K562 (cell line): ENCODE data around the gene TRIM43. TPM values are rescaled to one million over a fixed set of nuclear protein-coding genes. Genes with fewer than 3 reads are reported as not detected.

Experiments used
- ATAC-seq: fragments of 200-7000 bp; cut with Tn5 transposase; 3 replicates; pipeline ENCODE4 v1.9.1; 2020; ENCODE audit warnings: moderate library complexity
- BruUV-seq: library from RNA; stranded (reverse); fragments of 400-500 nt; replicated peaks from 2 replicates; lab custom pipeline; 2021; lab: Mats Ljungman, UMichigan
- CTCF ChIA-PET: fragments of 300-600 bp; formaldehyde crosslinking; extraction: SDS; loops from one replicate; lab custom pipeline; 2021; ENCODE audit warnings: low intra/inter-chr PET ratio; lab: Yijun Ruan, JAX
- POLR2A ChIA-PET: fragments of 300-600, 350-650 bp; sonication (Branson Sonifier 250); formaldehyde crosslinking; extraction: SDS; loops from one replicate; lab custom pipeline; 2021; ENCODE audit warnings: antibody characterized with exemption, inconsistent platforms; lab: Yijun Ruan, JAX
- DNase-seq, 4 experiments: peaks; one replicate each; pipeline versions ENCODE4 v3.0.0 to v3.0.0-alpha.2; 2011 to 2018; ENCODE audit warnings: low spot score in 3 of 4, mixed read lengths in 3 of 4; ENCODE audit errors: extremely low read depth in 1 of 4
- FAIRE-seq: peaks from 2 replicates; lab custom pipeline; 2011; peaks lifted over from hg19 to GRCh38; lab: Jason Lieb, UNC
- H2AFZ ChIP-seq: 2 replicates; pipeline ENCODE4 v1.6.0; 2011; ENCODE audit warnings: low read depth, low read length, control low read depth, inconsistent platforms
- H3K27ac ChIP-seq: fragments of 200-600 bp; 3 replicates; pipeline ENCODE4 v1.8.0; 2011; ENCODE audit warnings: low read depth, mild to moderate bottlenecking, control low read depth, inconsistent platforms, low read length, moderate library complexity, mixed read lengths; ENCODE audit errors: extremely low read depth
- H3K27me3 ChIP-seq, 2 experiments: fragments of 300-600 bp in 1 of 2; 2 replicates in 1 of 2; 3 replicates in 1 of 2; pipeline versions ENCODE4 v1.6.0 to v1.8.0; 2011; ENCODE audit warnings: inconsistent platforms in 2 of 2, low read length in 2 of 2, mild to moderate bottlenecking in 1 of 2, mixed read lengths in 1 of 2, moderate library complexity in 1 of 2; ENCODE audit not compliant: control insufficient read depth in 2 of 2, insufficient read depth in 2 of 2
- H3K36me3 ChIP-seq: fragments of 300-600 bp; 3 replicates; pipeline ENCODE4 v1.8.0; 2011; ENCODE audit warnings: mild to moderate bottlenecking, low read length, inconsistent platforms; ENCODE audit not compliant: control insufficient read depth, insufficient read depth
- H3K4me1 ChIP-seq, 2 experiments: fragments of 200-600 bp in 1 of 2; replicated peaks in 1 of 2; 2 replicates in 1 of 2; 3 replicates in 1 of 2; pipeline versions ENCODE4 v1.5.1 to v1.8.0; 2011; ENCODE audit warnings: inconsistent platforms in 2 of 2, low read length in 2 of 2, mild to moderate bottlenecking in 1 of 2, mixed read lengths in 1 of 2, moderate library complexity in 1 of 2; ENCODE audit not compliant: control insufficient read depth in 2 of 2, insufficient read depth in 2 of 2
- H3K4me2 ChIP-seq: 2 replicates; pipeline ENCODE4 v1.6.1; 2011; ENCODE audit warnings: low read length, control low read depth, inconsistent platforms, mixed read lengths; ENCODE audit not compliant: insufficient read depth
- H3K4me3 ChIP-seq: fragments of 200-600 bp; sonication (generic), shearing (Covaris generic); 2 replicates; pipeline ENCODE4 v1.5.1; 2016; ENCODE audit warnings: control low read depth, inconsistent platforms
- H3K79me2 ChIP-seq: fragments of 200-600 bp; 3 replicates; pipeline ENCODE4 v1.8.0; 2011; ENCODE audit warnings: low read length, inconsistent platforms; ENCODE audit not compliant: control insufficient read depth, insufficient read depth
- H3K9ac ChIP-seq, 2 experiments: 2 replicates each; pipeline versions ENCODE4 v1.6.0 to v1.6.1; 2011; ENCODE audit warnings: low read depth in 2 of 2, low read length in 2 of 2, control low read depth in 1 of 2, inconsistent platforms in 1 of 2, mild to moderate bottlenecking in 1 of 2, mixed read lengths in 1 of 2; ENCODE audit not compliant: insufficient read depth in 1 of 2
- H3K9me1 ChIP-seq: one replicate; pipeline ENCODE4 v1.6.0; 2011; ENCODE audit warnings: inconsistent platforms, mild to moderate bottlenecking, low read length, moderate library complexity; ENCODE audit not compliant: control insufficient read depth, insufficient read depth
- H3K9me3 ChIP-seq: replicated peaks from 2 replicates; pipeline ENCODE4 v1.5.1; 2011; ENCODE audit warnings: low read depth, low read length, inconsistent platforms; ENCODE audit not compliant: control insufficient read depth, insufficient read depth
- H4K20me1 ChIP-seq: replicated peaks from 2 replicates; pipeline ENCODE4 v1.6.1; 2011; ENCODE audit warnings: low read length, inconsistent platforms, mixed read lengths; ENCODE audit not compliant: control insufficient read depth, insufficient read depth
- DNMT1 ChIP-seq: fragments of 450-650 bp; IDR thresholded peaks from 2 replicates; pipeline ENCODE4 v1.6.1; 2016; ENCODE audit warnings: antibody characterized with exemption, mild to moderate bottlenecking
- GTF2A2 ChIP-seq: IDR thresholded peaks from 2 replicates; pipeline ENCODE4 v1.6.1; 2016; ENCODE audit warnings: mild to moderate bottlenecking, missing genetic modification characterization, missing compliant biosample characterization
- RBBP5 ChIP-seq: fragments of 200-600 bp; sonication (generic); IDR thresholded peaks from 2 replicates; pipeline ENCODE4 v1.6.1; 2012; ENCODE audit warnings: borderline replicate concordance, mild to moderate bottlenecking, low read length, control low read depth, inconsistent platforms; ENCODE audit not compliant: insufficient read depth, poor library complexity, severe bottlenecking
- RBM14 ChIP-seq: fragments of 200-400 bp; formaldehyde crosslinking; IDR thresholded peaks from 2 replicates; pipeline ENCODE4 v1.6.1; 2018; ENCODE audit warnings: low read depth, mild to moderate bottlenecking, low read length, moderate library complexity, borderline replicate concordance; ENCODE audit not compliant: insufficient read depth
- SPI1 ChIP-seq: IDR thresholded peaks from 2 replicates; pipeline ENCODE4 v1.6.1; 2011; ENCODE audit warnings: low read depth, low read length, control low read depth, borderline replicate concordance
- TAL1 ChIP-seq: fragments of 450-650 bp; IDR thresholded peaks from 2 replicates; pipeline ENCODE4 v1.6.1; 2016; ENCODE audit warnings: mild to moderate bottlenecking
- TBL1XR1 ChIP-seq, 2 experiments: IDR thresholded peaks; 2 replicates each; pipeline ENCODE4 v1.6.1; 2012; ENCODE audit warnings: improper control_type of control experiment in 2 of 2, low read length in 2 of 2, mild to moderate bottlenecking in 1 of 2
- TOE1 ChIP-seq, 2 experiments: fragments of 450-650 bp in 1 of 2; sonication (generic) in 1 of 2; formaldehyde crosslinking in 1 of 2; IDR thresholded peaks; 2 replicates each; pipeline versions ENCODE4 v1.7.1 to v1.8.0; 2016 to 2022; ENCODE audit warnings: borderline replicate concordance in 2 of 2, mild to moderate bottlenecking in 2 of 2, antibody characterized with exemption in 1 of 2, inconsistent platforms in 1 of 2, low read depth in 1 of 2, missing genetic modification reagents in 1 of 2, moderate library complexity in 1 of 2
- XRCC3 ChIP-seq: fragments of 450-650 bp; IDR thresholded peaks from 2 replicates; pipeline ENCODE4 v1.6.1; 2017; ENCODE audit warnings: mild to moderate bottlenecking, moderate library complexity
- ZNF583 ChIP-seq: fragments of 250-450 bp; sonication (Bioruptor Pico); IDR thresholded peaks from 2 replicates; pipeline ENCODE4 v1.4.0; 2020
- ZNF717 ChIP-seq: fragments of 250-450 bp; sonication (Bioruptor Pico); IDR thresholded peaks from 2 replicates; pipeline ENCODE4 v1.5.0; 2021
- WGBS: fragments of 100-300 bp; shearing (Covaris generic); methylation state at CpG from one replicate; pipeline ENCODE4 v1.1.6; 2016; ENCODE audit warnings: low coverage, mixed read lengths; ENCODE audit not compliant: insufficient coverage; ENCODE audit errors: missing lambda C conversion rate; 5-methylcytosine and 5-hydroxymethylcytosine counted together
- in situ Hi-C: fragments of 300-500 bp; cut with MboI; formaldehyde crosslinking; loops from 4 replicates; pipeline ENCODE4 v1.15.0; 2018; ENCODE audit warnings: inconsistent platforms, mixed read lengths
- intact Hi-C: fragments of 100-400 bp; cut with micrococcal nuclease; formaldehyde crosslinking; loops from 2 replicates; pipeline ENCODE4 v1.14.2; 2022
- polyA plus RNA-seq, 8 experiments: library from polyadenylated mRNA; depleted of rRNA in 4 of 8; stranded (reverse) in 5 of 8; unstranded in 3 of 8; fragments of >200 nt; fragmentation: Nextera tagmentation in 2 of 8; fragmentation: Illumina TruSeq in 1 of 8; extraction: Ambion mirVana in 2 of 8; extraction: Trizol in 1 of 8; gene quantifications; 2 replicates each; pipeline versions ENCODE4 v1.2.1 to v1.2.3, GENCODE V29; 2011 to 2014; ENCODE audit warnings: inconsistent platforms in 1 of 8, missing spikeins in 1 of 8
- total RNA-seq, 7 experiments: library from RNA; depleted of rRNA in 6 of 7; stranded (reverse); fragments of >200 nt in 6 of 7; fragmentation: Illumina TruSeq in 2 of 7; extraction: Trizol in 2 of 7; gene quantifications; 2 replicates each; pipeline versions ENCODE4 v1.2.1 to v1.2.3, GENCODE V29; 2011 to 2021; ENCODE audit warnings: low replicate concordance in 1 of 7
- TF ChIP-seq, protein P1 (sequence below): IDR thresholded peaks from 2 replicates; pipeline ENCODE4 v1.6.1; 2014; ENCODE audit warnings: antibody characterized with exemption
- TF ChIP-seq, protein P2 (sequence below): sonication (generic); formaldehyde crosslinking; IDR thresholded peaks from 2 replicates; pipeline ENCODE4 v1.8.1; 2023; ENCODE audit warnings: mild to moderate bottlenecking, missing genetic modification reagents
- TF ChIP-seq, protein P3 (sequence below): sonication (generic); formaldehyde crosslinking; IDR thresholded peaks from 2 replicates; pipeline ENCODE4 v1.8.0; 2022; ENCODE audit warnings: missing genetic modification reagents, mild to moderate bottlenecking, borderline replicate concordance
- TF ChIP-seq, protein P4 (sequence below): fragments of 250-450 bp; sonication (Bioruptor Pico); IDR thresholded peaks from 2 replicates; pipeline ENCODE4 v1.6.1; 2021; ENCODE audit warnings: mild to moderate bottlenecking
- TF ChIP-seq, protein P5 (sequence below): fragments of 250-450 bp; sonication (Bioruptor Pico); IDR thresholded peaks from 2 replicates; pipeline ENCODE4 v1.4.0; 2020; ENCODE audit warnings: borderline replicate concordance

The TRIM43 gene
- total and polyA plus RNA-seq, 9 of the 15 experiments (the other 6 are each of a cell fraction or from before 2014, with no cell fraction given): not detected

DNA sequence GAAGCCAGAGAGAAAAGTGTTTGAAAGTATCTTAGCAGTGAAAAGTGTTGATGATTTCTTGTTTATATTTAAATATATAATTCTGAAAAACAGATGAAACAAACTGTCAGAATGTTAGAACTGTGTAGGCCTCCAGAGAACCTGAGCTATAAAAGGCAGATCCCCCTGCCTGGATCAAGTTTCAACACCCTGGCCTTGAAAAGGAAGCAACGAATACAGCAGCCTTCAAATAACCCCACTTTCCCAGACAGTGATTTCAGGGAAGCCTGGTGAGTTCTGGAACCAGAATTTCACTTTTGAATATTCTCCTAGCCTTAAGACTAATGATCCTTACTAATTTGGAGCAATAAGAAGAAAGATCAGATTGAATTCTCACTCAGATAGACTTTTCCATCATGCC lies 13.3 kb upstream of the TRIM43 start:
- intact Hi-C loops (no loop called here), in situ Hi-C loops (no loop called here)
- no peak overlapping the region for H3K4me3 ChIP-seq
- no peaks in the 10 kb centered on the region for H3K9me3 ChIP-seq
- no peak overlapping the region for H3K4me2 ChIP-seq
- H3K36me3 ChIP-seq: no peaks in the 10 kb centered on the region
- ChIA-PET POLR2A (no interaction called here), CTCF (no interaction called here)
- H3K27me3 ChIP-seq: no peaks in the 10 kb centered on the region
- H3K9me1 ChIP-seq: no peaks in the 10 kb centered on the region
- no peak overlapping the region for H3K9ac ChIP-seq
- H4K20me1 ChIP-seq: no peaks in the 10 kb centered on the region
- no peak for FAIRE-seq
- no peak overlapping the region for H2AFZ ChIP-seq
- H3K79me2 ChIP-seq: no peaks in the 10 kb centered on the region
- ATAC-seq: no peak
- WGBS: 0% methylated on average over 1 of the region's 1 CpG
- H3K27ac ChIP-seq: no peak overlapping the region
- no TSS peak for BruUV-seq
- no peaks in the 10 kb centered on the region for H3K4me1 ChIP-seq
- no peak for DNase-seq
- TF ChIP-seq ZNF583 (CRISPR knock-in tag): no peak
- TF ChIP-seq, protein P1, sequence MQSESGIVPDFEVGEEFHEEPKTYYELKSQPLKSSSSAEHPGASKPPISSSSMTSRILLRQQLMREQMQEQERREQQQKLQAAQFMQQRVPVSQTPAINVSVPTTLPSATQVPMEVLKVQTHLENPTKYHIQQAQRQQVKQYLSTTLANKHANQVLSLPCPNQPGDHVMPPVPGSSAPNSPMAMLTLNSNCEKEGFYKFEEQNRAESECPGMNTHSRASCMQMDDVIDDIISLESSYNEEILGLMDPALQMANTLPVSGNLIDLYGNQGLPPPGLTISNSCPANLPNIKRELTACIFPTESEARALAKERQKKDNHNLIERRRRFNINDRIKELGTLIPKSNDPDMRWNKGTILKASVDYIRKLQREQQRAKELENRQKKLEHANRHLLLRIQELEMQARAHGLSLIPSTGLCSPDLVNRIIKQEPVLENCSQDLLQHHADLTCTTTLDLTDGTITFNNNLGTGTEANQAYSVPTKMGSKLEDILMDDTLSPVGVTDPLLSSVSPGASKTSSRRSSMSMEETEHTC: no peak
- TF ChIP-seq ZNF717 (CRISPR knock-in tag): no peak
- TF ChIP-seq, protein P2, sequence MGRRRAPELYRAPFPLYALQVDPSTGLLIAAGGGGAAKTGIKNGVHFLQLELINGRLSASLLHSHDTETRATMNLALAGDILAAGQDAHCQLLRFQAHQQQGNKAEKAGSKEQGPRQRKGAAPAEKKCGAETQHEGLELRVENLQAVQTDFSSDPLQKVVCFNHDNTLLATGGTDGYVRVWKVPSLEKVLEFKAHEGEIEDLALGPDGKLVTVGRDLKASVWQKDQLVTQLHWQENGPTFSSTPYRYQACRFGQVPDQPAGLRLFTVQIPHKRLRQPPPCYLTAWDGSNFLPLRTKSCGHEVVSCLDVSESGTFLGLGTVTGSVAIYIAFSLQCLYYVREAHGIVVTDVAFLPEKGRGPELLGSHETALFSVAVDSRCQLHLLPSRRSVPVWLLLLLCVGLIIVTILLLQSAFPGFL (CRISPR knock-in tag): no peak
- TF ChIP-seq, protein P3, sequence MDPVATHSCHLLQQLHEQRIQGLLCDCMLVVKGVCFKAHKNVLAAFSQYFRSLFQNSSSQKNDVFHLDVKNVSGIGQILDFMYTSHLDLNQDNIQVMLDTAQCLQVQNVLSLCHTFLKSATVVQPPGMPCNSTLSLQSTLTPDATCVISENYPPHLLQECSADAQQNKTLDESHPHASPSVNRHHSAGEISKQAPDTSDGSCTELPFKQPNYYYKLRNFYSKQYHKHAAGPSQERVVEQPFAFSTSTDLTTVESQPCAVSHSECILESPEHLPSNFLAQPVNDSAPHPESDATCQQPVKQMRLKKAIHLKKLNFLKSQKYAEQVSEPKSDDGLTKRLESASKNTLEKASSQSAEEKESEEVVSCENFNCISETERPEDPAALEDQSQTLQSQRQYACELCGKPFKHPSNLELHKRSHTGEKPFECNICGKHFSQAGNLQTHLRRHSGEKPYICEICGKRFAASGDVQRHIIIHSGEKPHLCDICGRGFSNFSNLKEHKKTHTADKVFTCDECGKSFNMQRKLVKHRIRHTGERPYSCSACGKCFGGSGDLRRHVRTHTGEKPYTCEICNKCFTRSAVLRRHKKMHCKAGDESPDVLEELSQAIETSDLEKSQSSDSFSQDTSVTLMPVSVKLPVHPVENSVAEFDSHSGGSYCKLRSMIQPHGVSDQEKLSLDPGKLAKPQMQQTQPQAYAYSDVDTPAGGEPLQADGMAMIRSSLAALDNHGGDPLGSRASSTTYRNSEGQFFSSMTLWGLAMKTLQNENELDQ (CRISPR knock-in tag): no peak
- no peak for TF ChIP-seq DNMT1
- TF ChIP-seq TOE1 (IDR thresholded peaks at IDR 0.05; ENCODE audit: borderline replicate concordance): no peak
- TF ChIP-seq TOE1 (CRISPR knock-in tag; IDR thresholded peaks at IDR 0.05; ENCODE audit: borderline replicate concordance, low read depth): no peak
- TF ChIP-seq, protein P4, sequence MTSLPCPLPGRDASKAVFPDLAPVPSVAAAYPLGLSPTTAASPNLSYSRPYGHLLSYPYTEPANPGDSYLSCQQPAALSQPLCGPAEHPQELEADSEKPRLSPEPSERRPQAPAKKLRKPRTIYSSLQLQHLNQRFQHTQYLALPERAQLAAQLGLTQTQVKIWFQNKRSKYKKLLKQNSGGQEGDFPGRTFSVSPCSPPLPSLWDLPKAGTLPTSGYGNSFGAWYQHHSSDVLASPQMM (CRISPR knock-in tag): no peak
- TF ChIP-seq XRCC3: no peak
- no peak for TF ChIP-seq RBM14
- TF ChIP-seq GTF2A2: no peak
- TF ChIP-seq, protein P5, sequence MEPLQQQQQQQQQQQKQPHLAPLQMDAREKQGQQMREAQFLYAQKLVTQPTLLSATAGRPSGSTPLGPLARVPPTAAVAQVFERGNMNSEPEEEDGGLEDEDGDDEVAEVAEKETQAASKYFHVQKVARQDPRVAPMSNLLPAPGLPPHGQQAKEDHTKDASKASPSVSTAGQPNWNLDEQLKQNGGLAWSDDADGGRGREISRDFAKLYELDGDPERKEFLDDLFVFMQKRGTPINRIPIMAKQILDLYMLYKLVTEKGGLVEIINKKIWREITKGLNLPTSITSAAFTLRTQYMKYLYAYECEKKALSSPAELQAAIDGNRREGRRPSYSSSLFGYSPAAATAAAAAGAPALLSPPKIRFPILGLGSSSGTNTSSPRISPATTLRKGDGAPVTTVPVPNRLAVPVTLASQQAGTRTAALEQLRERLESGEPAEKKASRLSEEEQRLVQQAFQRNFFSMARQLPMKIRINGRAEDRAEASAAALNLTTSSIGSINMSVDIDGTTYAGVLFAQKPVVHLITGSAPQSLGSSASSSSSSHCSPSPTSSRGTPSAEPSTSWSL: no peak
- no peak for TF ChIP-seq TBL1XR1 (IDR thresholded peaks at IDR 0.05; ENCODE audit: low read length in 2 of 2)
- no peak for TF ChIP-seq RBBP5
- TF ChIP-seq TAL1: no peak
- TF ChIP-seq SPI1: no peak
